ENCODE results near the gene FBXO21.

FBXO21 gene

DNA sequence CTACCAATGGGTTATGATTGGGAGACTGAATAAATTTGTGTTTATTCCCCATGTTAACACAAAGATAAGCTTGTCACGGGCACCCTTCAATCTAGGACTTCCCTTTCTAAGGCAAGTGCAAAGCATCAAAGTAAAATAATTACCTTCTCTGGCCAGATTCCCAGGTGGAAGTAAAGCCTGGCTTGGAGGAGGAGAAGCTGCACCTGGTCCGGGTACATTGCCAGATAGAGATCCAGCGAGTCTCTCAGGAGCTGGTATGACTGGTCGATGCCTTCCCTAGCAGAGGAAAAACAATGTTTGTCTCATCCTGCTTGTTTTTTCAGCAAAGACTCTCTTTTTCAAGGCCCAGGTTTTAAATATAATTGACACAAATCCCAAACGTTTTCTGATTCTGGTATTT is 24.9 kb downstream of the FBXO21 start:
- DNase-seq (ENCODE audit: low spot score), result no peak

DNA sequence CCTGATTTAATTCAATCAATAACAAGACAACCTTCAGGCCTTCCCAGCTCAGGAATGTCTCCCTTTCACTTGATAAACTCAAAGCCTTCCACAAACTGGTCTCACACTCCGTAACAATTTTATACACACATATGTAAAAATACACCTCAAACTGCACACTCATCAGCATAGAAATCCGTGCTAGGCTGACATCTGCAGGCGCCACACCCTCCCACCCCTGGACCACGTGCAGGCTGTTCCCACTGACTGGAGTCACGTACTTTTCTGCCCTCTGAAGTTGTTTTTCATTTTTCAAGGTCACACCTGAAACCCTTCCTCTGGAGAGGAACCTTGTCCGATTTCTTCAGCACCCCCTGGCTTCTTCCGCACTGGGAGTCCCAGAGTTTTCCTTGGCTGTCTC is 27.6 kb downstream of the FBXO21 start:
- DNase-seq (ENCODE audit: low spot score), result no peak

DNA sequence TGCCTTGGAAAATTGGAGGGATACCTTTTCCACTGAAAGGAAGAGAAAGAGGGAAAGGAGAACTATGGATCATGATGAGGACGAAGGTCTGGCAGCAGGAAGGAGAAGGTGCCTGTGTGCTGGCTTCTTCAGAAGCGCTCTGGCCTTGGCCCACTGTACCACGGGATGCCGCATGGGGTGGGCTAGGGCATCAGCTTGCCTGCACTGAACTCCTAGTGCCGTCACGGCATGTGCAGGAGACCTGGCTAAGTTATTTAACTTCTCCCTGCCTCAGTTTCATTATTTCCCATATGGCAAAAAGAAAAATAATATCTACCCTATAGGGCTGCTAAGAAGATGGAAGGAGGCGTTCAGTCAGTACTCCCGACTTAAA is 28.1 kb downstream of the FBXO21 start:
- no peak for DNase-seq (ENCODE audit: low spot score)

DNA sequence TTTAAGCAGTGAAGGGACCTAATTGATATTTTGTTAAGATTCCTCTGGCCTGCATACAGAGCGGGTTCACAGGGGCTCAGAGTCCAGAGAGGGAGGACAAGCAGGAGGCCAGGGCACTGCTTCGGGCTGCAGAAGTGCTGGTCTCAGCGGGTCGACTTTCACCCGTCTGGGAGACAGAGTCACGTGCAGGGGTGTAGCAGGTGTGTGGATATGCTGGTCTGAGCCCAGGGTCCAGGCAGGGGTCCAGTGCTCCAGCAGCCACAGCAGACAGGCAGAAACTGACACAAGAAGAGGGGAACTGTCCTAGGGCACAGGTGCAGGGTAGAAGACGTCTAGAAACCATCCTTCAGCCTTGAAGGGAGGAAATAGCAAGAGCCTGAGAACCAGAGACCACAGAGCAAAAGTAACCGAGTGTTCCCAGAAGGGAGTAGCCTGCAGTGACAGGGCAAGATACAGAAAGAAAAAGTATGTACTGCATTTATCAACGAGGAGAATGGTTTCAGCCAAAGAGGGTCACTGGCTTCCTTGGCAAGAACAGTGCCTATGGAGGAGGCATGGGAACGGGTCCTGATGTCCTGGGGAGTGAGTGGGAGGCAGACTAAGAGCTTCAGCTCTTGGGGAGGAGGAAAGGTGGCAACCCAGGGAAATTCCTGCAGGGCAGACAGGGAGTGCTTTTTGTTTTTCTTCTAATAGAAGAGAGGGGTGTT is 28.7 kb downstream of the FBXO21 start:
- DNase-seq (ENCODE audit: low spot score), result no peak

DNA sequence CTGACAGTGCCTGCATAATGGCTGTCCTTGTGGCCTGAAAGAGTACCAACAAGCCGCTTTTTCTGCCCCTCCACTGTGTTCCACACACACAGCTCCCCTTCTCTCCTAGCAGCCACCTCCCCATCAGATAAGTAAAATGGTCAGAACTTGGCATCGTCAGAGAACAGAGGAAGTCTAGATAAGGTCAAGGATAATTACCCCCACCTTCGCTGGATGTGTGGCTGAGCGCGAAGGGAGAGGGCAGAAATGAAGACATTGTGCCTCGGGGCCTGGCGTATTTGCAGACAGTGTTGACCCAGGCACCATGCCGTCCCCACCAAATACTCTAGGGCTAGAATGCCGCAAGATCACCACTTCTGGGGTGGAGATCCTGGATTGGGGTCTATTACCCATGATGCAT is 30.6 kb downstream of the FBXO21 start:
- no peak for DNase-seq (ENCODE audit: low spot score)

DNA sequence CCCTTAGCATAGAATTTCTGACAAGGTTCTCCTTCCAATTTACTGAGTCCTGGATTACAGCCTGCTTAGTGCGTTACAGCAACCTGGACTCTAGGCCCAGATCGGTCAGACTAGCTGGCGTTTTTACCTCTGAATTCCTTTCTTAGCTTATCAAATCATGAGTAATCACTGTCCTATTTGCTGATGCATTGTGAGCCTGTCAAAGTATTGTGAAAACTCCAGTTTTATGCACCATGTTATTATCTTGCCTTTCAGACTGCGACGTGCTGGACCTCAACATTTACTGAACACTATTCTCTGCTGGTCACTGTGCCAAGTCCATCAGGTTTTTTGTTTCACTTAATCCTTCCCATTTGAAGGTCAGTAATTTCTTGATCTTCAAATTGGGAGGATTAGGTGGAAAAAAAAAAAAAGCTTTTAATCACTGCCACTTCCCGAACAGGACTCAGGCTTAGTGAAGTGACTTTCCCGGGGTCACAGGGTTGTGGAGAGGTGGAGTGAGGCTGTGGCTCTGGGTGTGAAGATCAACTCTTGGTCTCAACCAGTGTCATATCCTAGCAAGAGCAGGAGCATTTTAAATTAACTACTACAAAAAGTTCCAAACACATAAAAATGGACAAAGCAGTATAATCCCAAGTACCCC is 31.2 kb downstream of the FBXO21 start:
- no peak for DNase-seq (ENCODE audit: low spot score)

DNA sequence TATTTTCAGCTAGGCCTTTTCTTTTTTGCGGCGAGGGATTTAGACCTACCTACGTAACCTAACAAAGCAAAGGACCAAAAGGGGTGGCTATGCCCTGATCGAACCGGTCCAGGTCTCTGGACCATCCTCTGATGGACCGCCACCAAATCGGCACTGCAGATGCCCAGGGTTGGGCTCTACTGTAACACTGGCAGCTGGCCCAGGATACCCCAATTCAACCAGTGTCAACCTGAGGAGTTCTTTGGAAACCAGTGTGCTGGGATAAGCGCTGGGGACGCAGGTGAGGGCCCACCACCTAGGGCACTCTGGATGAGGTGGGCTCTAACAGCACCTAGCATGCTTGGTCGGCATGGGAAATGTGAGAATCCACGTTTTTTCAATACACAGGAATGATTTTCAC is 32.2 kb downstream of the FBXO21 start:
- DNase-seq (ENCODE audit: low spot score), result no peak

DNA sequence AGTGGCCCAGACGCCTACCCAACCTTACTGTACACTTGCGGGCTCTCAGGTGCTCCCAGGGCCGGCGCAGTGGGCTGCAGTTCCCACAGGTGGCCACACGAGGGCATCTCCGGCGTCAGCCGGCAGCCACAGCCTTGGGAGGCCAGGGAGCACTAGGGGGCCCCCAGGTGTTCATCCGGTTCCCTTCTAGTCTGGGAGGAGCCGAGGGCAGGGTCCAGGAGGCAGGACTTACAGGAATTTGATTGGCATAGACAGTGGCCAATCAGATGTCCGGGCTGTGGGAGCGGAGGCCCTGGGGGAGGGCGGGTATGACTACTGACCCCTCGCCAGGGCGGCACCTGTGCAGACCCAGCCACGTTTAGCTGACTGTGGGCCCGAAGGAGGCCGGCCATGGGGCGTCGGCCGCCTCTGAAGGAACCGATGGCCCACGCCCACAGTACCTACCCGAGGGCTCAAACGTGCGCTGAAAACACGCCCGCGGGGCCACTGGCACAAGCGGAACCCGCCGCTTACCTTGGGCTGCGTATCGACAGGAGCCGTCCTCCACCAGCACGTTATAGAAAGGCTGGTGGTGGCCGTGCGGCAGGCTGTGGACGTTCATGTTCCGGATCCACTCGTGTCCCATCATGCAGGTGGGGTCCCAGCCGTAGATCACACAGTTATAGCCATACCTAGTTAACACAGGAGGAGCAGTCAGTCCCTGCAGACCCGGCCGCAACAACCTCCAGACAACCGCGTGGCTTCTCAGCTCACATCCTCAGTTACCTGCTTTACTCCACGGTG is 34.8 kb downstream of the FBXO21 start:
- peak; percentile 49 for DNase-seq (ENCODE audit: low spot score)

DNA sequence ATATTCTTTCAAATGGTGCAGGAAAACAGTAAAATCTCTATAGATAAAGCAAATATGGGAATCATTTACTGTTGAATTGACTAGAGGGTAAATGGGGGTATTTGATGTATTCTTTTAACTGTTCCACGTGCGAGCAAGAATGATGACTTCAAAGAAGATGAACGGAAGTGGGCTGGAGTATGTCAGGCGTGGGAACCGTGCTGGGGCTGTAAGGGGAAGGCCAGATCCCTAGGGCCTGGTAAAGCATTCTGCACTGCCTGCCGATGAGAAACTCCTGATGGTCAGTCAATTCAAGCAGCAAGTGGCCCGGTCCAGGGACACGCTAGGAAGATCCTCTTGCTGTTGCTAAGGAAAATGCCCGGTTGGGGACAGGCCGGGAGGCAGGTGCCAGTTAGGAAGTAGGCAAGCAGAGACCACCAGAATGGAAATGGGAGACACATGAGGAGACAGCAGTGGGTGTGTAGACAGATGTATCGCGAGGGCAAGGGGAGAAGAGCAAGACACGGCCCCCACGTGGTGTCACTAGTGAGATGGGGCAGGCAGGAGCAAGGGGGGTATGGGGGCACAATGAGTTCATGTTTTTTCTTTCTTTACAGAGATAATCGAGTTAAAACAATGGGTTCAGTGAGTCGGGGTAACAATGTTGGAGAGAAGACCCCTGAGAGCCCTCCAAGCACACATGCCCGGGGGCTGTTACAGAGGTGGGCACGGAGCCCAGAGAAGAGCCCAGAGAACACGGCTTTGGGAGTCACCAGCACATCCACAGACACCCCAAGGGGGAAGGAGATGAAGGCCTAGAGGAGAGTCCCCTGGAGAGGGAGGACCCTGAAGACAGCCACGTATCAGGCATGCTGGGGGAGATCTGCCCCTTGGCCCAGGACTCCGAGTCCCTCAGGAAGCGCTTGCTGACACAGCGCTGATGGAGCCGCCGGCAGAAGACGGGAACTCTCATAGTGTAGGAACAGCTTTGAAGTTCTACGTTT is 37.2 kb downstream of the FBXO21 start:
- no peak for DNase-seq (ENCODE audit: low spot score)

DNA sequence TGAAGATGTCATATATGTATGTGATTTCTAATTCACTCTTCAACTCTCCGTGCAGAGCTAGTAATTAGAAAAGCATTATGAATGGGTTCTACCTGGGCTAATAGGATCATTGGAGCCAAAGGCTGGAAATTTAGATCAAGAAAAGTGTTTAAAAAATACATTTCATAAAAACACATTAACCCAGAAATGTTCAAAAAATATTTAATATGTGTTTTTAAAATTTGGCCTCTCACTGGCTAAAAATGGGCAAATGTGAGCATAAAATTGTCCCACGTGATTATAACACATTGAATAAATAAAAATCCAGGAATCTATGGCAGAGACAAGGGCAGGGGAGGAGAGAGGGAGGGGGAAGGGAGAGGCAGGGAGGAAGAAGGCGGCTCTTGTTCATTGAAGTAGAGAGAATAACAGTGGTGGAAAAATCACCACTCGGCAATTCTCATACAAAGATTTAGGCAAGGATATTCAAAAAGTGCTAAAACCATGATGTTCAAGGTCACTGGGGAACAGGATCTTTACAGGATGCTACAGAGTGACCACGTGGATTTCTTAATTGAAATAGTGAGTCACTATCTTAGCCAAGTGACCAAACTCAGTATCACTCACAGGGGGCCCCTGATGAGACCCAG is 38.8 kb downstream of the FBXO21 start:
- no peak for DNase-seq (ENCODE audit: low spot score)

DNA sequence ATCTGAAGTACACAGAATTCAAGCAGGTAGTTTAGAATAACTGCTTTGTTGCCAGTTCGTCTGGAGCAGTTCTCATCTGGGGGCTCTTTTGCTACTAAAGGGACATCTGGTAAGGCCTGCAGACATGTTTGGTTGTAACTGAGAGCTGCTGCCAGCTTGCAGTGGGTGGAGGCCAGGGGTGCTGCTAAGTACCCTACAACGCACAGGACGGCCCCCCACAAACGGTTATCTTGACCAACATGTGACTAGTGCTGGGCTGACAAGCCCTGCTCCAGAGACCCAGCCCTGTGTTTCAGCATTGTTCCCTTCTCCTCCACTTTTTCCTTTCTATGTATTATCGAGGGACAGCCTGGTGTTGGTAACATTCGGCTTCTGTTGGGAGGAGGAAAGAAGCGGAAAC is 40.8 kb downstream of the FBXO21 start:
- no peak for DNase-seq (ENCODE audit: low spot score)

DNA sequence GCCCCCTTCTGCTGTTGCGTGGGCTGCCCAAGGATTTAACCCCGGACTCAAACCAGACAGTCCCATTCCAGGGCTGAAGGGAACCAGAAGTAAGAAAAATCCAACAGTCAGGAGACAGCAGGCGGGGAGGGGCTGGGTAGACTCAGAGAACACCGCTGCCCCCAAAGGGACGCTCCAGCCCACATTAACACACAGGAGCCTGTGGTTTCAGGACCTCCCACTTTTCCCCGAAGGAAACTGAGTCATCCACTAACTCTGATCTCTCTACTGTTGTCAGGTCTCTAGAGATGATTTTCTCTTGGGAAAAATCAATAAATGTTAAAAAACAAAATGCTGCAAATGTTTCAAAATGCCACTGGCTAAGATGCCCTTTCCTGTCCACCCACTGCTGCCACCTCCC is 41.6 kb downstream of the FBXO21 start:
- no peak for DNase-seq (ENCODE audit: low spot score)

DNA sequence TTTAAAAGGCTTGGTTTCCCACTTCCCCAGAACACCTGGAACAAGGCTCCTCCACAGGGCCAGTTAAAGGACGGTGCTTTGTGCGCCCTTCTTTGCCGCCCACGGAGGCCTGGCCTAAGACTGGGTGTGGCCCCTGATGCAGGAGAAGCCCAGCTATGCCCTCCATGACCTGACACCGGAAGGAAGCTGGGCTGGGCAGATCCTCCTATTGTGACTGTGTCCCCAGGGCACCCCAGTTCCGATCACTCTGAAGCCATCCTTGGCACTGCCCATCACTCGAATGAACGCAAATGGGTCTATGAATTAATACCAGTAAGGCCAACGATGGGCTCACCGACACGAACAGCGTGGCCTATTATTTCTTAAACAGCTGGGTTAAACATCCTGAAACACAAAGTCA is 42.6 kb downstream of the FBXO21 start:
- DNase-seq (ENCODE audit: low spot score), result no peak

DNA sequence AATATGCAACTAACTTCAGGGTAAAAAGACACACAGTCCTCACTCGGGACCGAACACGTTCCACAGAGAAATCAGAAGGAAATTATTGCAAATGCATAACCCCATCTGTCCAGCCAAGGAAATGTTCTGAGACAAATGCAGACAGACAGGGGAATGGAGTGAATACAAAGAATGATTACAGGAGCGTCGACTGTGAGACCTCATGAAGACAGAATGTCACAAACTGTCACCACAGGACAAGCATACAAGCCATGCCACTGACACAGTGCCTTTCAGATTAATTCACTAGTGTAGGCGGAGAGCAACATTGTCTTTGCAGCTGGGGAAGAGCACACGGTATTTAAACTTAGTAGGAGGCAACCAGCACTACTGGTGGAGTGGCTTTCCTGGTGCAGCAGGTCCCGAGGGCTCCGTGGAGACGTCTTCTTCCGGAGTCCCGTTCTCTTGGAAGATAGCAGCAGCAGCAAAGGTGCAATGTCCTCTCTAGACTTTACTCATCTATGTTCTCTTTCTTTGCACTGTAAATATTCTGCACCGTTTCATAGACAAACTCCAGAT is 44.6 kb downstream of the FBXO21 start:
- DNase-seq (ENCODE audit: low spot score), result no peak

DNA sequence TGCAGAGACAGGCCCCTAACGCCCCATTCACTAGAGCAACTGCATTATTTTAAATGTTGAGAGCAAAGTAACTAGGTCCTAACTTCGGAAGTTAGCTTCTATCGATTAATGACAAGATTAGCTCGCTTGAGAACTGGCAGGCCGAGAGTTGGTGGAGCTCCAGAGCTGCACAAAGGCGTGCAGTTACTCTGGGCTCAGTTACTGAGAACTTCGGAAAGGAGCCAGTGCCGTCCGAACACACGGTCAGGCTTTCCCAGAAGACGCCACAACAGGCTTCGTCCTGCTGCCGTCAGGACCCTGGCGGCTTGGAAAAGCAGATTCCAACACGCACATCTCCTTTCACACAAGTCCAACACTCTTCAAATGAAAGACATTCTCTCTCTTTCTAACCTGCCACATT is 45.7 kb downstream of the FBXO21 start:
- DNase-seq (ENCODE audit: low spot score), result peak; percentile 64

DNA sequence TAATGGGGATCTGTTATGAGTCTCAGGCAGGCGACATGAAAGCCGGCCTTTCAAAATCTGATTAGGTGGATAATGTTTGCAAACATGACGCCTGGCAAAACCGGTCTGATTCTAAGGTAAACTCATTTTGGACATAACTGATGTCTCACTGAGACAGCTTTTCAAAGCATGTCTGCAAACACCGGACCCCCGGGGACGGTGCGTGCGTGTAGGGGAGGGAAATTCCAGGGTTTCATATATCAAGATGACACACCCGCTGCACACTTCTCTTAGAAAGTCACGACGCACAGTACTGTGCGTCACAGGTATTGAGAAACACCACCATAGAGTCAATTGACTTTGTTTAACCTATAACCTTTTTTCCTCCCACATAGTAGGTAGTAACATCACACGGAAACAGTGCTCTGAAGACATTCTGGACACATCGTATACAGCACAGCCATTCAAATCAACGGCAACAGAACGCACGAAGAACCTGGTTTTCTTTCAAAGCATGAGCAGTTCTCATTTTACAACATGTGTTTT is 47.2 kb downstream of the FBXO21 start:
- no peak for DNase-seq (ENCODE audit: low spot score)

DNA sequence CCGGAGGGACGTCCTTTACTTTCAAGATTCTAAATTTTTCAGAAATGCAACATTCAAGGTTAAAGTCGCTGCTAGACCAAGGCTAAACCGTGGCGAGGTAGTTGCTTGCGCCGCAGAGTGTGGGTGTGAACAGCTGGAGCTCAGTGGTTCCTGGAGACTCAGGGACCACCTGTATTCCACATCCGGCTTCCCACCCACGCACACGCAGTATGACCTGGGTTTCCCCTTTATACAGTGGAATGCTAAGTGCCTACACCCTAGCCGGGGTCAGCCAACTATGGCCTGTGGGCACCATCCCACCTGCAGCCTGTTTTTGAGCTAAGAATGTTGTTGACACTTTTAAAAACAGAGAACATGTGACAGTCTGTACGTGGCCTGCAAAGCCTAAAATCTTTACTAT is 48.2 kb downstream of the FBXO21 start:
- no peak for DNase-seq (ENCODE audit: low spot score)

DNA sequence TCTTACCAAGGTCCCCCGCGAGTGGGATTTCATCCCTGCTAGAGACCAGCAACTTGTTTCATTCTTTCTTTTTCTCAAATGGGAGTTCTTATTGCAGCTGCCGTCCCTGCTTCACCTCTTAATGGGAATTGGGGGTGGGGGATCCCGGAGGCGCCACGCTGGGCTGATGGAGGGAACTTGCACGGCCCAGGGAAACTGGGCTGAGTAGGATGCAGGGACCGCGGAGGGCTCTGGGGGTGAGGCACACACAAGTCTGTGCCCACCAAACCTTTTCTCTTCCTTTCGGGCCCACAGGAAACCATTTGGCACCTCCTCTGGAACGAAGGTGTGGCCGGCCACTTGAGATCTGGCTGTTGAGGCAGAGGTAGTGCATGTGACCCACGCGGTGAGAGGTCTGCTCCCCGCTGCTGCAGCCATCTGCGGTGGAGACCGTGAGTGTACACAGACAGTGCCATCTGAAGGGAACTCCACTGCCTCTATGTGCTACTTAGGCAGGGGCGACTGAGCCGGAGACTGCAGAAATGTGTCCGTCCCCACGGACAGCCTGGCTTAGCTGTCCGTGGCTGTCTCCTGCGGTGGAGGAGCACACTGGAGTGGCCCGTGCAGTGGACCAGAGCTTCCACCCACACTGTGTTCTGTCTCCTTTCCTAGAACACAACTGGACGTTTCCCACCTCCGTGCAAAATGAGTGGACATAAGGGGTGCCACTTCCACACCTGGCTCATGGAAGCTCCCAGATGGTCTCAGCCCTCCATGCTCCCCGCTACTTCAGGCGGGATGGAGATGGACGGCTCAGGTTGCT is 49.0 kb downstream of the FBXO21 start:
- DNase-seq (ENCODE audit: low spot score), result no peak

DNA sequence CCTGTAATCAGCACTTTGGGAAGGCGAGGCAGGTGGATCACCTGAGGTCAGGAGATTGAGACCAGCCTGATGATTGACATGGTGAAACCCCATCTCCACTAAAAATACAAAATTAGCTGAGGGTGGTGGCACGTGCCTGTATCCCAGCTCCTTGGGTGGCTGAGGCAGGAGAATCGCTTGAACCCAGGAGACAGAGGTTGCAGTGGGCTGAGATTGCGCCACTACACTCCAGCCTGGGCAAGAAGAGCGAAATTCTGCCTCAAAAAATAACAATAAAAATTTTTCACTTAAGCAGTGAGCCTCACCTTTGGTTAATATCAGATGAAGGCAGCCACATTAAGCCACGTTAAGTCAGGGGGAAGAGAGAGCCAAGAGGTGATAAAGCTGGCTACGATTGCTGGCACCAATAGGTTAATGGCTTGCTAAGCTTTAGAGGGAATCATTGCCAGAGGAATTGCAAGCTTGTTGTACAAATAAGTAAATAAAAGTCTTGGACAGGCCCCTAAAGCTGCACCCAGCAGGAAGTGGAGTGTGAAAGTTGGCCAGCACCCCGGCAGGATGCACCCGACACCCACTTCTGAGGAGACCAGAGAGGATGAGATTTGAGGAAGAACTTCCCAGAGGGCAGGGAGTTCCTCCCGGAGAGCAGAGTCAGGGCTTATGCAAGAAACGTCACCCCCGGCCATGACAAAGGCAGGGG is 49.7 kb downstream of the FBXO21 start:
- no peak for DNase-seq (ENCODE audit: low spot score)
